ENCODE results near the gene FPR1. TPM values are rescaled to one million over a fixed set of nuclear protein-coding genes. Genes with fewer than 3 reads are reported as not detected.

Gene FPR1
- total RNA-seq, 4 donors from 2014 or later, result 1.5 to 4.4 TPM; not detected in 2

- peaks cover 23% of the 10 kb centered on the region for H3K27me3 ChIP-seq
- WGBS, 2 donors (ENCODE audit: low coverage in 1 of 2), result 63% methylated on average over 2 of the region's 2 CpGs; no CpG with 5 or more reads in 1 of the 2 donors
- no peak overlapping the region for H3K4me3 ChIP-seq
- no peak overlapping the region for H3K27ac ChIP-seq
- DNase-seq, result no peak
- in situ Hi-C loops (cut with MboI; ENCODE audit: low pct_ligation_motif_present in 1 of 4, low pct_unique_long_range_greater_than_20kb in 1 of 4, low sequenced_read_pairs in 3 of 4) (no loop called here), intact Hi-C loops (cut with DNase I; ENCODE audit: low total_unique reads) (loop anchor here (10.0 kb wide), 1 partner anchor 65 kb away; no protein-coding TSS in a partner anchor)
- no peaks in the 10 kb centered on the region for H3K9me3 ChIP-seq
- no peaks in the 10 kb centered on the region for H3K4me1 ChIP-seq
- TF ChIP-seq POLR2A (IDR thresholded peaks at IDR 0.05) (no peak), EP300 (IDR thresholded peaks at IDR 0.05; ENCODE audit: low read depth) (no peak), POLR2AphosphoS5 (IDR thresholded peaks at IDR 0.05) (no peak)
- TF ChIP-seq, protein P1, sequence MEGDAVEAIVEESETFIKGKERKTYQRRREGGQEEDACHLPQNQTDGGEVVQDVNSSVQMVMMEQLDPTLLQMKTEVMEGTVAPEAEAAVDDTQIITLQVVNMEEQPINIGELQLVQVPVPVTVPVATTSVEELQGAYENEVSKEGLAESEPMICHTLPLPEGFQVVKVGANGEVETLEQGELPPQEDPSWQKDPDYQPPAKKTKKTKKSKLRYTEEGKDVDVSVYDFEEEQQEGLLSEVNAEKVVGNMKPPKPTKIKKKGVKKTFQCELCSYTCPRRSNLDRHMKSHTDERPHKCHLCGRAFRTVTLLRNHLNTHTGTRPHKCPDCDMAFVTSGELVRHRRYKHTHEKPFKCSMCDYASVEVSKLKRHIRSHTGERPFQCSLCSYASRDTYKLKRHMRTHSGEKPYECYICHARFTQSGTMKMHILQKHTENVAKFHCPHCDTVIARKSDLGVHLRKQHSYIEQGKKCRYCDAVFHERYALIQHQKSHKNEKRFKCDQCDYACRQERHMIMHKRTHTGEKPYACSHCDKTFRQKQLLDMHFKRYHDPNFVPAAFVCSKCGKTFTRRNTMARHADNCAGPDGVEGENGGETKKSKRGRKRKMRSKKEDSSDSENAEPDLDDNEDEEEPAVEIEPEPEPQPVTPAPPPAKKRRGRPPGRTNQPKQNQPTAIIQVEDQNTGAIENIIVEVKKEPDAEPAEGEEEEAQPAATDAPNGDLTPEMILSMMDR (IDR thresholded peaks at IDR 0.05), result no peak
- no peaks in the 10 kb centered on the region for H3K36me3 ChIP-seq
Observed at GRCh38 chr19:51729781-51730180, 21.9 kb downstream of the FPR1 start.

DNA sequence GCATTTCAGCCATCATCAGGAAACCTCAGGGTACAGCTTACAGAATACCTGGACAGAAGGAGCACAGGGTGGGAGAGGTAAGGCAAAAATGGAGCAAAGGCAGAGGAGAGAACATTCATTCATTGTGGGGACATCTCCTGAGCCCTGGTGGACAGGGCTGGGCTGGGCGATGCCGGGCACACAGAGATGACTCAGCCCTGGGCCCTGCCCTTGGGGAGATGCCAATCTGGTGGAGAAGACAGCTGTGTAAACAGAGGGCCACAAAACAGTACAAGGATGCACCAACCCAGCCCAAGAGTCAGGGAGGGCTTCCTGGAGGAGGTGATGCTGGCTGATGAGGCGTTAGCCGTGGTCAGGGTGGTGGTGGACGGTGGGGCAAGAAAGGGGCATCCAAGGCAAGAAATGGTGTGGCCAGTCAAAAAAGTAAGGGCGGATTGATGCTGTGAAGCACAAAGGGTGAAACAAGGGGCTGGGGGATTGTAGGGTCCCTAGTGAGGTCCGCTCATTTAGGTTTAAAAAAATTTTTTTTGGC, 24.3 kb downstream of the FPR1 start:
- no peaks in the 10 kb centered on the region for H3K9me3 ChIP-seq
- no peak for DNase-seq
- no peaks in the 10 kb centered on the region for H3K4me1 ChIP-seq
- in situ Hi-C loops (cut with MboI; ENCODE audit: low pct_ligation_motif_present in 1 of 4, low pct_unique_long_range_greater_than_20kb in 1 of 4, low sequenced_read_pairs in 3 of 4), result no loop called here
- H3K27ac ChIP-seq, result no peak overlapping the region
- no peak overlapping the region for H3K4me3 ChIP-seq
- TF ChIP-seq POLR2A (IDR thresholded peaks at IDR 0.05) (no peak), EP300 (IDR thresholded peaks at IDR 0.05; ENCODE audit: low read depth) (no peak), POLR2AphosphoS5 (IDR thresholded peaks at IDR 0.05) (no peak)
- TF ChIP-seq, protein P1 (IDR thresholded peaks at IDR 0.05), result no peak
- intact Hi-C loops (cut with DNase I; ENCODE audit: low total_unique reads), result loop anchor here (10.0 kb wide), 1 partner anchor 63 kb away; no protein-coding TSS in a partner anchor
- H3K36me3 ChIP-seq, result no peaks in the 10 kb centered on the region
- peaks cover 38% of the 10 kb centered on the region for H3K27me3 ChIP-seq
- 72 to 74% methylated on average over 7 of the region's 7 CpGs for WGBS, 2 donors (ENCODE audit: low coverage in 1 of 2)

GRCh38 chr19:51726049-51726448, 25.6 kb downstream of the FPR1 start:
- Histone ChIP-seq H3K27me3 (peaks cover 44% of the 10 kb centered on the region), H3K9me3 (no peaks in the 10 kb centered on the region), H3K4me1 (no peaks in the 10 kb centered on the region), H3K36me3 (no peaks in the 10 kb centered on the region), H3K27ac (no peak overlapping the region), H3K4me3 (no peak overlapping the region)
- intact Hi-C loops (cut with DNase I; ENCODE audit: low total_unique reads) (loop anchor here (10.0 kb wide), 1 partner anchor 61 kb away; no protein-coding TSS in a partner anchor), in situ Hi-C loops (cut with MboI; ENCODE audit: low pct_ligation_motif_present in 1 of 4, low pct_unique_long_range_greater_than_20kb in 1 of 4, low sequenced_read_pairs in 3 of 4) (no loop called here)
- peak; percentile 17 for DNase-seq
- WGBS, 2 donors (ENCODE audit: low coverage in 1 of 2), result 25% methylated on average over 10 of the region's 14 CpGs; no CpG with 5 or more reads in 1 of the 2 donors
- TF ChIP-seq POLR2A (IDR thresholded peaks at IDR 0.05) (no peak), POLR2AphosphoS5 (IDR thresholded peaks at IDR 0.05) (no peak), EP300 (IDR thresholded peaks at IDR 0.05; ENCODE audit: low read depth) (no peak)
- TF ChIP-seq, protein P1 (IDR thresholded peaks at IDR 0.05), result no peak

GRCh38 chr19:51724543-51724942, 27.1 kb downstream of the FPR1 start:
- WGBS, 2 donors (ENCODE audit: low coverage in 1 of 2), result 34% methylated on average over 13 of the region's 15 CpGs; no CpG with 5 or more reads in 1 of the 2 donors
- DNase-seq, result no peak
- in situ Hi-C loops (cut with MboI; ENCODE audit: low pct_ligation_motif_present in 1 of 4, low pct_unique_long_range_greater_than_20kb in 1 of 4, low sequenced_read_pairs in 3 of 4) (no loop called here), intact Hi-C loops (cut with DNase I; ENCODE audit: low total_unique reads) (loop anchor here (10.0 kb wide), 1 partner anchor 60 kb away; no protein-coding TSS in a partner anchor)
- TF ChIP-seq POLR2A (IDR thresholded peaks at IDR 0.05) (no peak), POLR2AphosphoS5 (IDR thresholded peaks at IDR 0.05) (no peak), EP300 (IDR thresholded peaks at IDR 0.05; ENCODE audit: low read depth) (no peak)
- TF ChIP-seq, protein P1 (IDR thresholded peaks at IDR 0.05), result no peak
- Histone ChIP-seq H3K4me3 (no peak overlapping the region), H3K4me1 (peaks cover 0 to 2% (median 1%) of the 10 kb centered on the region in 4 donors), H3K27me3 (peaks cover 59% of the 10 kb centered on the region), H3K27ac (no peak overlapping the region), H3K9me3 (no peaks in the 10 kb centered on the region), H3K36me3 (no peaks in the 10 kb centered on the region)

Data from transverse colon (tissue), 4 donors.